NCI-H2107 (cell line): ENCODE results near the gene ASS1.
"Not testable (repeated sequence)": the region's sequence is repeated elsewhere in the genome, so short reads cannot be mapped to it uniquely, and the experiment has no call there.

Source experiments
- DNase-seq: peaks from one replicate; lab custom pipeline; 2025; lab: John Stamatoyannopoulos, UW

The ASS1 gene

GRCh38 chr9:130444565-130445221, at the start of gene ASS1:
ASS1 (plus strand) TSS chr9:130444961; CDS start chr9:130452229, 7,268 bp downstream.
- peak; percentile 42 for DNase-seq

- DNase-seq: no peak
These were observed 48.8 kb upstream of the ASS1 start for GRCh38 chr9:130395810-130396435.

GRCh38 chr9:130396581-130396980, 48.2 kb upstream of the ASS1 start:
- no peak for DNase-seq

- DNase-seq: no peak
These were observed 46.1 kb upstream of the ASS1 start for GRCh38 chr9:130398487-130399240.

- DNase-seq: no peak
These were observed 45.0 kb upstream of the ASS1 start for GRCh38 chr9:130399768-130400167.

- DNase-seq: no peak
These were observed 43.9 kb upstream of the ASS1 start for GRCh38 chr9:130400870-130401269.

GRCh38 chr9:130401742-130402141, 43.0 kb upstream of the ASS1 start:
- DNase-seq: not testable (repeated sequence)

- DNase-seq: no peak
These were observed 42.5 kb upstream of the ASS1 start for GRCh38 chr9:130402243-130402642.

GRCh38 chr9:130402645-130403440, 41.9 kb upstream of the ASS1 start:
- no peak for DNase-seq

GRCh38 chr9:130405657-130406257, 39.0 kb upstream of the ASS1 start:
- DNase-seq: no peak

- no peak for DNase-seq
These were observed 38.4 kb upstream of the ASS1 start for GRCh38 chr9:130406278-130406895.

- DNase-seq: no peak
These were observed 36.7 kb upstream of the ASS1 start for GRCh38 chr9:130407916-130408663.

GRCh38 chr9:130408669-130409068, 36.1 kb upstream of the ASS1 start:
- no peak for DNase-seq

- DNase-seq: no peak
These were observed 35.5 kb upstream of the ASS1 start for GRCh38 chr9:130409246-130409645.

GRCh38 chr9:130410443-130410842, 34.3 kb upstream of the ASS1 start:
- no peak for DNase-seq

GRCh38 chr9:130411566-130411915, 33.2 kb upstream of the ASS1 start:
- DNase-seq: no peak

GRCh38 chr9:130414081-130414731, 30.6 kb upstream of the ASS1 start:
- no peak for DNase-seq

GRCh38 chr9:130414910-130415746, 29.6 kb upstream of the ASS1 start:
- DNase-seq: no peak

GRCh38 chr9:130417602-130418001, 27.2 kb upstream of the ASS1 start:
- DNase-seq: no peak
